C4-2B (cell line): ENCODE results near the gene ATP10D.

ENCODE experiments used
- H3K27ac ChIP-seq: fragments of 450-650 bp; 2 replicates; pipeline ENCODE4 v1.5.1; 2017
- ZFX ChIP-seq: fragments of 450-650 bp; IDR thresholded peaks from 2 replicates; pipeline ENCODE4 v1.6.1; 2017
- TF ChIP-seq, protein P1 (sequence below): fragments of 450-650 bp; conservative IDR thresholded peaks from 2 replicates; pipeline ENCODE4 v1.5.1; 2017; ENCODE audit warnings: mild to moderate bottlenecking

Gene ATP10D

GRCh38 chr4:47530801-47531200 lies 45.7 kb downstream of the ATP10D start:
- TF ChIP-seq, protein P1, sequence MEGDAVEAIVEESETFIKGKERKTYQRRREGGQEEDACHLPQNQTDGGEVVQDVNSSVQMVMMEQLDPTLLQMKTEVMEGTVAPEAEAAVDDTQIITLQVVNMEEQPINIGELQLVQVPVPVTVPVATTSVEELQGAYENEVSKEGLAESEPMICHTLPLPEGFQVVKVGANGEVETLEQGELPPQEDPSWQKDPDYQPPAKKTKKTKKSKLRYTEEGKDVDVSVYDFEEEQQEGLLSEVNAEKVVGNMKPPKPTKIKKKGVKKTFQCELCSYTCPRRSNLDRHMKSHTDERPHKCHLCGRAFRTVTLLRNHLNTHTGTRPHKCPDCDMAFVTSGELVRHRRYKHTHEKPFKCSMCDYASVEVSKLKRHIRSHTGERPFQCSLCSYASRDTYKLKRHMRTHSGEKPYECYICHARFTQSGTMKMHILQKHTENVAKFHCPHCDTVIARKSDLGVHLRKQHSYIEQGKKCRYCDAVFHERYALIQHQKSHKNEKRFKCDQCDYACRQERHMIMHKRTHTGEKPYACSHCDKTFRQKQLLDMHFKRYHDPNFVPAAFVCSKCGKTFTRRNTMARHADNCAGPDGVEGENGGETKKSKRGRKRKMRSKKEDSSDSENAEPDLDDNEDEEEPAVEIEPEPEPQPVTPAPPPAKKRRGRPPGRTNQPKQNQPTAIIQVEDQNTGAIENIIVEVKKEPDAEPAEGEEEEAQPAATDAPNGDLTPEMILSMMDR = no peak
- no peak for TF ChIP-seq ZFX
- no peak overlapping the region for H3K27ac ChIP-seq

GRCh38 chr4:47531241-47531953 lies 46.3 kb downstream of the ATP10D start:
- no peak overlapping the region for H3K27ac ChIP-seq
- TF ChIP-seq, protein P1 = no peak
- TF ChIP-seq ZFX = no peak

DNA sequence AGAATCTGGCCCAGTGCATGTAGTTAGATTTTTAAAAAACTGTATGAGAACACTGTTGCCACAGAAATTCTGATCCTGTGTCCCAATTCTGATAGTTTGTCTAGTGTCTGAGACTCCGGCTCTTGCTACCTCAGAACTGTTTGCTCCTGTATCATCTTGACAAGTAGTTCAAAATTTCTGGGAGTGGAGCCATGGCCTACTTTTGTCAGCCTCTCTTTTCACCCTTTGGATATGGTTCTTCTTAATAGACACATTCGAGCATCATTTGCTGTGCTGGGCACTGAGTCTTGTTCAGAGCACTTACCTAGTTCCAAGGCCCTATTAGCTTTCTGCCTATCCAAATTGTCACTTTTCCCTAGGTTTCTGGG lies 46.9 kb downstream of the ATP10D start:
- TF ChIP-seq, protein P1 = no peak
- no peak for TF ChIP-seq ZFX
- no peak overlapping the region for H3K27ac ChIP-seq

DNA sequence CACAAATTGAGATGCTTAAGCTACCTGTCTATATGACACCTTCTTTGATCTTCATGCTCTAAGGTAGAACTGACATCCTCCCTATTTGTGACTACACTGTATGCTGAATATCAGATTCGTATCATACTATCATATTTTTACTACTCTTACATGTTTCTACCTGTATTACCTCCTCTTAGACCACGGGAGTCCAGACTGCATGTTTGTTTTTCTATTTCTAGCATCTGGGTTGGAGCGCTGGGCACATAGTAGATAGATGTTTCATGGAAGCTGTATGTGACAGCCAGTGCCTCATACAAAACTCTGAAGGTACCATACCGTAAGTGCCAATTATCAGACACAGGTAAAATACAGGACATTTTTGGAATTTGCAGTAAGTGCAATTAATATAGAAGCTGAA lies 47.6 kb downstream of the ATP10D start:
- H3K27ac ChIP-seq = no peak overlapping the region
- TF ChIP-seq, protein P1 = no peak
- no peak for TF ChIP-seq ZFX

GRCh38 chr4:47533689-47534347 lies 48.7 kb downstream of the ATP10D start:
- H3K27ac ChIP-seq = no peak overlapping the region
- TF ChIP-seq, protein P1 = no peak
- TF ChIP-seq ZFX = no peak

DNA sequence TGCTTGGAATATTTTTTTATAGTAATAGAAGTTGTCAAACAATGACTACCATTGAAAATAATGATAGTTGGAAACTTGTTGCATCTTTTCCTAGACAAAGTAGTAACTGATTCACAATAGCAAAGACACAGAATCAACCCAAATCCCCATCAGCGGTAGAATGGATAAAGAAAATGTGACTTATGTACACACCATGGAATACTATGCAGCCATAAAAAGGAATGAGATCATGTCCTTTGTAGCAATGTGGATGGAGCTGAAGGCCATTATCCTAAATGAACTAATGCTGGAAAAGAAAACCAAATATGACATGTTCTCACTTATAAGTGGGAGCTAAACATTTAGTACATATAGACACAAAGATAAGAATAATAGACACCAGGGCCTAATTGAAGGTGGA lies 49.7 kb downstream of the ATP10D start:
- TF ChIP-seq, protein P1 = no peak
- TF ChIP-seq ZFX = no peak
- no peak overlapping the region for H3K27ac ChIP-seq

DNA sequence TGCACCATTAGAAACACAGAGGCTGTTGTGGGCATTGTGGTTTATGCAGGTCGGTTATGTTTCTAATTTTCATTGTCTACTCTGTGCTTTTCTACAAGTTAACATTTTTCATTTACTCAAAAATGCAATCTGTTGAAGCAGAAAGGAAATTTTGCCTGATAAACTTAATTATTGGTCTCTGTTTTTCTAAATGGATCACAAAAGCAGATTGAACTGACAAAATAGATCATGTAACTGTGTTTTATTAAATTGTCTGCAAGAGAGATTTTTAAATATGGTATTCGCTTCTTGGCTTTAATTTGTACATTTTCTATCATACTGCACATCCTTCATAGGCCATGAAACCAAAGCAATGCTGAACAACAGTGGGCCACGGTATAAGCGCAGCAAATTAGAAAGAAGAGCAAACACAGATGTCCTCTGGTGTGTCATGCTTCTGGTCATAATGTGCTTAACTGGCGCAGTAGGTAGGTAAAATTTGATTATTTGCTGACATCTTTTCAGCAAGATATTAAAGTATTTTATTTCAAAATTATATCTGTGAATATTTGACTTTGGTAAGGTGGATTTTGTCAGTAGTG lies 50.6 kb downstream of the ATP10D start:
- no peak overlapping the region for H3K27ac ChIP-seq
- TF ChIP-seq, protein P1 = no peak
- TF ChIP-seq ZFX = no peak
